WERI-Rb-1 (cell line): ENCODE measurements around the gene FAM72B.
"Not testable (repeated sequence)": the region's sequence is repeated elsewhere in the genome, so short reads cannot be mapped to it uniquely, and the experiment has no call there.

Experiments used
- DNase-seq: peaks from one replicate; pipeline ENCODE4 v3.0.0-alpha.2; 2020
- H3K27ac ChIP-seq: fragments of 250-450 bp; sonication (Bioruptor Pico); 2 replicates; pipeline ENCODE4 v1.5.1; 2020; ENCODE audit warnings: mild to moderate bottlenecking, moderate library complexity
- H3K27me3 ChIP-seq: fragments of 250-450 bp; sonication (Bioruptor Pico); 2 replicates; pipeline ENCODE4 v1.5.1; 2021; ENCODE audit warnings: mild to moderate bottlenecking, low read depth, moderate library complexity; ENCODE audit not compliant: insufficient read depth, severe bottlenecking
- H3K36me3 ChIP-seq: fragments of 250-450 bp; sonication (Bioruptor Pico); 2 replicates; pipeline ENCODE4 v1.5.1; 2020; ENCODE audit warnings: mild to moderate bottlenecking, moderate library complexity
- H3K4me3 ChIP-seq: 2 replicates; pipeline ENCODE4 v1.5.1; 2011; ENCODE audit warnings: low read depth, mild to moderate bottlenecking, control low read depth, low read length
- H3K9me3 ChIP-seq: fragments of 250-450 bp; sonication (Bioruptor Pico); 2 replicates; pipeline ENCODE4 v1.5.1; 2021; ENCODE audit warnings: mild to moderate bottlenecking, moderate library complexity; ENCODE audit not compliant: severe bottlenecking

The FAM72B gene

DNA sequence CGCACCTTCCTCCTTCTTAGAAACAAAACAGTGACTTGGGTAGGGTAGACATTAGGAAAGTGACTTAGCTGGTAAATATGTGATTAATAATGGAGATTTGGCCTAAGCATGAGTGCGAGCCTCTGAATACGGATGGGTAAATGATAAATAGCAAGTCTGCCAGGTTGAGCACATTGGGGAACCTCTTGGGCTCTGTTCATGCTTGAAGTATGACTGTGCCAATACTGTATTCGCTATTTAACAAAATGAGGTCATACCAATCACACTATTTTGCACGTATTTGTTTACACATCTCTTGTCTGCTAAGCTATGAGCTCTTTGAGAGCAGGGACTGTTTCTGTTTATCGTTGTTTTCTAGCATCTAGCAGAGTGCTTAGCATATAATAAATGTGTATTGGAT lies 24.2 kb upstream of the FAM72B start:
- not testable (repeated sequence) for H3K27me3 ChIP-seq, DNase-seq, H3K27ac ChIP-seq, H3K4me3 ChIP-seq, H3K9me3 ChIP-seq, H3K36me3 ChIP-seq

DNA sequence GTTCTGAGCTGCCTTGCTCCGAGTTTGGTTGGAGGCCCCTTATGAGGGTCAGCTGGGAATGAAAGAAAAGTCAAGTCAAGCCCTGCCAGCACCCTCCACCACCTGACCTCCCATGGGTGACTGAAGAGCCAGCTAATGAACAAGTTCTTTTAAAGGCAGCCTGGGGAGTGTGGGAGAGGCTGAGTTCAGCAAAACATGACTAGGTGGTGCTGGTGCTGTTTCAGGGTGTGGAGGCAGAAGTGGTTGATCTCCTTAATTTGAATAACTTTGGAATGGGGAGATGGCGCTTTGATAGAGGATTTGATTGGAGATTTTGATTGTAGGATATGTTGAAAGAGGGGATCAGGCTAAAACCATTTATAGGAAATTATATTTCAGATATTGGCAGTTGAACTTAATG lies 23.2 kb upstream of the FAM72B start:
- H3K4me3 ChIP-seq, DNase-seq: not testable (repeated sequence)

DNA sequence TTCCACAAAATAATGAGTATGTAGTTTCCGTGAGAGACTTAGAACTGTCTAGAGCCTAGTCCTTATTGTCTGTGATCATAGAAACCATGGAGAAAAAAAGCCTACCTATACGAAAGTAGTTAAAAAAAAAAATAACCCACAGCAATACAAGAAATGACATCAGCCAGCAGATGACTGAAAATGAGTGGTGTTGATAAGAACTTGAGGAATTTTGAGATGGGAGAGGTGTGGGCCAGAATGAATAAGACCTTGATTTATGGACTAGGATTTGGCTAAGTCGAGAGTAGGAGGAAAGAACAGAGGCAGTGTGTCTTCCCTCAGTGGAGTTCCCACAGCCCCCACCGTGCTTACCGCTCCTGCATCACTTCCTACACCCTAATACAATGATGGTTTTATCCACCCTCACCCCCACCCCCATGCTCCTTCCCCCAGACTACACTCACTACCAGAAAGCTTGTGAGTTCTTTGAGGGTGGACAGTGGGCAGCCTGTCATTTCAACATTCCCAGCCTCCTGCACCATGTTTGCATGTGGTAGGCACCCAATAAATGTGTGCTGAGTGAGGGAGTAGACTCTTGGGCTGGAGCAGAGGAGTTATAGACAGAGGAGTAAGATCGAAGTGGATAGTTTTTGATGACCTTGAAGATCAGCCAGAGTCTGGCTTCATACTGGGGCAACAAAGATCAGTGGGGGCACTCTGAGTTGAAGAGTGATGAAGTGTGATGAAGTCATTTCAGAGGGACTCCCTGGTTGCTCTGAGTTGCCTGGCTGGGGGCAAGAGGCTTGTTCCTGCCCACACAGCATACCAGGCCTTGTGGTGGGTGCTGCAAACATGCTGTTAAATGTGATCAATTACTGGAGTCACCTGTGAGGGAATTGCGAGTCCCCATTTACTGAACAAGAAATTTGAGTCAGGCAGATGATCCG lies 21.9 kb upstream of the FAM72B start:
- H3K36me3 ChIP-seq, H3K27ac ChIP-seq, H3K27me3 ChIP-seq, DNase-seq, H3K4me3 ChIP-seq, H3K9me3 ChIP-seq: not testable (repeated sequence)

More for the DNA sequence above, 23.2 kb upstream of the FAM72B start:
- not testable (repeated sequence) for H3K9me3 ChIP-seq, H3K27me3 ChIP-seq, H3K27ac ChIP-seq, H3K36me3 ChIP-seq

DNA sequence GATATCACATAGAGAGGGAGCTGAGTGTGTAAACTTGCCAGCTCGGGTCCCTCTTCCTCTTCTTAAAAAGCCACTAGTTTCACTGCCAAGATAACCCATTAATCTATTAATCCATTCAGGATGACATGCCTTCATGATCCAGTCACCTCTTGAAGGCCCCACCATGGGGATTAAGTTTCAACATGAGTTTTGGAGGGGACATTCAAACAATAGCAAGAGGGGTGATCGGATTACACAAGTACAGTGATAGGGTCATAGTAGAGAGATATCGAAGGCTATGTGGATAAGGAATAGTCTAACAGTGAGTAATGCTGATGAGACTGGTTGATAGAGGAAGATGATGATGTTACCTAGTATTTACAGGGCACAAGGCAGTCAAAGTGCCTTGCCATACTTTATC lies 18.8 kb upstream of the FAM72B start:
- not testable (repeated sequence) for H3K27ac ChIP-seq, DNase-seq, H3K27me3 ChIP-seq, H3K4me3 ChIP-seq, H3K36me3 ChIP-seq, H3K9me3 ChIP-seq

DNA sequence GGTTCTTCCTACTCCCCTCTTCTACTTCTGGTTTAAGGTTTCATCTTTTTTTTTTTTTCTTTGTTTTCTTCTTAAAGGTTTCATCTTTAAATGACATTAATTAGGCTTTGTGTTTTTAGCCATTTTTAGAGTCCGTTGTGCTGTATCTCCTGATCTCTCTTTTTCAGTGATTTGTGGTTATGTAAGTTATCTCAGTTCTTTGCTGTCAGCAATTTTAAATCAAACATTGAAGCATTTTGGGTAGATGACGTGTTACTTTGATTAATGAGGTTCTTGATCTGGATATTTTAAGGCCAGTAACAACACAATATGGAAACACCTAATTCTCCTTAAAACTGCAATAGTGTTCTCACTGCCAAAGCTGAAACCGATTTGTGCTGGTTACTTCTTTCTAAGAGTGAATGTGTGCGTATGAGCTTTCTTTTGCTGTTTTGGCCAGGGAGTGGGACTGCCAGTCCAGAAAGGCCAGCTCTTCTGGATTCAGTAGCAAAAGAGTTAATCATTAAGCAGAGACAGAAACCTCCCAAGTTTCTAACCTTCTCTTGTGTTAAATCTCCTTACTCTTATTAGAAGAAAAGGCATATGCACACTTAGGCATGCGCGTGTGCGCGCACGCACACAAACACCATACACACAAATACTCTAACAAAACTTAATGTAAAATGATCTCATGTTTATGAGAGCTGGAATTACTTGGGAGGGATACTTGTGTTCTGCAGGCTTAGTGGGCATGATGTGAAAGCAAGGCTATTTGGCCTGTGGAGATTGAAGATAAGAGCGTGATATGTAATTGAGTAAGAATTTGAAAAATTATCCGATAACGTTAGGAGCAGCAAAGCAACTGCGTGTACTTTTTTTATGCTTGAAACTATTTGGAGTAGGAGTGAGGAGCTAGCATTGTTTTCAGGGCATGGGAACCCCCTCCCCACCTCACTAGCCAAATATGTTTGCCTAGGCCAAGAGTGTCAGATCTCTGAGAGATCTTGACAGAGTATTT lies 17.1 kb upstream of the FAM72B start:
- H3K27me3 ChIP-seq, H3K9me3 ChIP-seq, H3K36me3 ChIP-seq, DNase-seq, H3K27ac ChIP-seq, H3K4me3 ChIP-seq: not testable (repeated sequence)

DNA sequence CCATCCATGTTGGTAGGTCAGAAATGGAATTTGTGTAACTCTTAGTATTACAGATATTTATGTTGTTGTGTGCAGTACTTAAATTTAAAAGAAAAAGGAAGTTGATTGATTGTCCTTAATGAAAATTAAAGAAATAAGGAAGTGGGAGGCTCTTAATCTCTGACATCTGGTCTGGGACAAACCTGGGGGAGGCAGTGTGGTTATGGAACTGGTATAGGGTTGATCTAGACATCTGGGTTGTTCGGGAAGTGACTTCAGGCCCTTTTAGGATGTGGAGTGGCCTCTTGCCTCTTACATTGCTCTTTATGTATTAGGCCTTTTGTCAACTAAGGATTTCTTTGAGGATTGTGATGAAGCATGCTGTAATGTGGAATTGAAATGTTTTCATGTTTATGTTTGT lies 16.1 kb upstream of the FAM72B start:
- not testable (repeated sequence) for H3K4me3 ChIP-seq, H3K27me3 ChIP-seq, H3K36me3 ChIP-seq, H3K9me3 ChIP-seq, H3K27ac ChIP-seq, DNase-seq

DNA sequence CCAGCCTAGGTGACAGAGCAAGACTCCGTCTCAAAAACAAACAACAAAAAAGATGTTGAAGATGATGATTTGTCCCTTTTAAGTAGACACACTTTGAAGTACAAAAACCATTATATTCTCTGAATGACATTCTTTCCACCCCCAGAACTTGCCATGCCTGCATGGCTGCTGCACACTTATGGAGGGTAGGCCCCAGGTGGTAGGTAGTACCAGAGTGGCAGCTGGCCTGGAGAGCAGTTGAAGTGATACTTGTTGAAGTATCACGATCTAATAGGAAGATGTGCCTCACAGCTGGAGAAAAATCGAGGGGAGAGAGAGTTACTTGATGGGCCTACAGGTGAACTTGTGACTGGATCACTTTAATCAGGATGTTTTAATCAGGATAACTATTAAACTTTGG lies 15.6 kb upstream of the FAM72B start:
- not testable (repeated sequence) for H3K4me3 ChIP-seq, H3K9me3 ChIP-seq, DNase-seq, H3K27ac ChIP-seq, H3K27me3 ChIP-seq, H3K36me3 ChIP-seq

DNA sequence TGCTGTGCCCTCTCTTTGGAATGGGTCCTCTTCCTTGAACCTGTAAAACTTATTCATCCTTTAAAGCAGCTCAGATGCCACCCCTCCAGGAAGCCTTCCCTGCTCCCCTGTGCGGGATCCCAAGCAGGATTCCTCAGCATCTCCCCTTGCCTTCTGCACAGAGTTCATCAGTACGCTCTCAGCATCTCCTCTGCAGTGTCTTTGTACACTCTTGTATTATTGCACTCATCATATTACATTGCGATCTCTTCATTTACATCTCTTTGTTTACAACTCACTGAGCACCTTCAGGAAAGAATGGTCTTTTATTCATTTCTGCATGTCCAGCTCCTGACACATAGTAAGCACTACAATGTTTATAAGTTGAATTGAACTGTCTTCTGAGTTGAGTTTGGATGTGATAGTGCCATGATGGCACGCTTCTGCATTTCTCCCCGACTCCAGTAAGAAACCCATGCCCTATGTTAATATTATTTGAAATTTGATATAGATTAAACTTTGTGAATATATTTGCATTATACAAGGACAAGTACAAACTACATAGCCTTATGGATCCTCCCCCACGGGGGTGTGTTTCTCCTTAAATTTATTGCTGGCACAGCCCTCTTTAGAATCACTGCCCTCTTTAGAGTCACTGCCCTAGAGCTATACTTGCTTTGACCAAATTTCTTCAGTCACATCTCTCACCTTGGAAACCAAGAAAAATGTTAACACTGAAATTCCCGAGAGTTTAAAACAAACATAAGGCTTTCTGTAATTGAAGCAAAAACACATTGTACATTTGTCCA lies 13.1 kb upstream of the FAM72B start:
- H3K36me3 ChIP-seq, H3K27me3 ChIP-seq, H3K27ac ChIP-seq, H3K9me3 ChIP-seq, DNase-seq, H3K4me3 ChIP-seq: not testable (repeated sequence)

DNA sequence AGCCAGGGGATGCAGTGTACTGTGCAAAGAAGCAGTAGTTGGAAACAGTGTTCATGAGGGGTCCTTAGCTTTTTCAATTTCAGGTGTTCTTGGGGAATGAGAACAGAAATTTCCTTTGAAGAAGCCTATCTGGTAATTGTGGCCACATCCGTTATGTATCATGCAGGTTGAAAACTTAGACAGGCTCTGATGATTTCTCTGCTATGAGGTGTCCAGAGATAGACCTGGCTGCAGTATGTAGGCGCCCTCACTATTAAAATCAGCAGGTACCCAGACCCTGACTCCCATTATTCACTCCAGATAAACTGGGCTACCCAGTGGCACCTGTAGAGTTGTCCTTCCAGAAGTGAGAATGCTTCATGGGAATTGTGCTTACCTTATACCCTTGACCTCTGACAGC lies 8.4 kb upstream of the FAM72B start:
- H3K4me3 ChIP-seq, H3K27me3 ChIP-seq, DNase-seq, H3K36me3 ChIP-seq, H3K9me3 ChIP-seq, H3K27ac ChIP-seq: not testable (repeated sequence)

DNA sequence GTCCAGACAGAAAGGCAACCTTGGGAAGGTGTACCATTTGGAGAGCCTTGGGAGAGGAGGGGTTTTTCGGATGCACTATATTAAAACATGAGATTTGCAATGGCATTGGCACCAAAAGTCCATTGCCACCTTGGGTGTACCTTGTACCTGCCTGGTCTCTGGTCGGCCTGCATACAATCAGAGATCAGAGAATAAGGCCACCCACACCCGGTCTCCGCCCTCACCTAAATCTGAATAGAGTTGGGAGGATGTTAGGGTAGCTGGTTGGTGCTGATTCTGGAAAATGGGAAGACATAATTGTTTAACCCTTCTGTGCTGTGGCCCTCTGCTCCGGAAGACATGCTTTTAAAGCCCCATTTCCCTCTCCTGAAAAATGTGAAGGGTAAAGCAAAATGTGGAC lies 3.8 kb upstream of the FAM72B start:
- not testable (repeated sequence) for H3K4me3 ChIP-seq, DNase-seq, H3K36me3 ChIP-seq, H3K27me3 ChIP-seq, H3K9me3 ChIP-seq, H3K27ac ChIP-seq

DNA sequence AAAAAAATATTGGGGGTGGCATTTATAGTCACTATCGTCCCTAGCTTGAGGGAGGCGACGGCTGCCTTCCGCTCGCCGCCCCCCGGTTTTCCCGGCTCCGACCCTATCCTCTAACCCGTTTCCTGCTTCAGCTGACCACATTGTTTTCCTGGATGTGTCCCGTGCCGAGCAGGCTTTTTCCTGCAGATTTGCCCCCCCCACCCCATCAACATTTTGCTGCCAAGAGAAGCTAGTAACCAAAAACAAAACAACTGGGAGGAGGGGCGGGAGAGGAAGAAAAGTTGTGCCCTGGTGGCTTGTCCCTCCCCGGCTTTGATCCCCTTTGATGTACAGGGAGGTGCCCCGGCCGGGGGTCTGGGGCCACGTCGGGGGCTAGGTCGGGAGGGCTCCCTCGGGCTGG lies 2.1 kb upstream of the FAM72B start:
- peak overlapping the region; percentile 16; the same call in 1 of the 2 replicates for H3K4me3 ChIP-seq
- not testable (repeated sequence) for DNase-seq, H3K27me3 ChIP-seq

DNA sequence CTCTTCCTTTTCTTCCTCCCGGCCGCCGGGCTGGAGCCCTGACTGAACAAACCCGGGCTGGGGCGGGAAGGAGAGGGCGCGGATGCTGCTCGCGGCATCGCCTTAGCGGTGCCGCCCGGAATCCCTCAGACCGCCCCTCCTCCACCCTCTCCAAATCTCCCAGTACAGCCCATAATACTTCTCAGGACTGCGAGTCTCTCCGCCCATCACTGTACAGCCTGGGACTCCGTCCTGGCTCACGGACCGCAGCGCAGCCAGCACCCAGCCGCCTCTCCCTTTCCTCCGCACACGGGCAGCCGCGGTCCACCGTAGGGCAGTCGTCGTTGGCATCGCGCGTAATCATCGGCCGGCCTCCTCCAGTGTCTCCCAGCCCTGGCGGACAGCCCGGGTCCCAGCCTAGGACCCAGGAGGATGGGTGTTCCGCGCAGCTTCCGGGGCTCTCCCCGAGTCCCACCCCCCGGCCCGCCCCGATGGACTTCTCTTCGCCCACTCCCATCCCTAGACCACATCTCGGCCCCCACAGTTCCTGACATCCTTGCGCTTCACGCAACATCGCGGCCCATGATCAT lies 1.1 kb upstream of the FAM72B start:
- H3K36me3 ChIP-seq, H3K9me3 ChIP-seq, H3K27me3 ChIP-seq: not testable (repeated sequence)
- Histone ChIP-seq H3K4me3 (peak overlapping the region; percentile 36), H3K27ac (peak overlapping the region; percentile 72)
- DNase-seq: peak; percentile 11

More for the DNA sequence above, 2.1 kb upstream of the FAM72B start:
- not testable (repeated sequence) for H3K27ac ChIP-seq, H3K9me3 ChIP-seq, H3K36me3 ChIP-seq

DNA sequence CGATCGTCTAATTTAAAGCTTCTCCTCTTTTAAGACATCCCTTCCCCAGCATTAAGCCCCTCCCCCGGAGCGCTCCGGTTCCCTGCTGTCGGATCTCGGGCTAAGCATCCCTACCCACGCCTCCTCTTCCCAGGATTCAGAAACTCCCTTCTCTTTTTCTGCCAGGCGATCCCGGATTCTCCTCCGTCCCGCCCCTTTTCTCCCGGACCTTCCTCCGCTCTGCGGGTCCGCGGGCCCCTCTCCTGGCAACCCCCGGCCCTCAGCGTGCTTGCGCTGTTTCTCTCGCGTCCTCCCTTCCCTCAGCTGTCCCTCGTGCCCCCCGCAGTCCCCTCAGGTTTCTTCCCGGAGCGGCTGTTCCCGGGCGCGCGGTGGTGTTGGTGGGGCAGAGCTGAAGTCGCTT lies 273 bp downstream of the FAM72B start:
- not testable (repeated sequence) for H3K36me3 ChIP-seq, H3K9me3 ChIP-seq, H3K27ac ChIP-seq, H3K27me3 ChIP-seq
- peak; percentile 44 for DNase-seq
- peak overlapping the region; percentile 42 for H3K4me3 ChIP-seq
